Sigmoid colon (tissue), 4 donors: ENCODE results near the gene RABL2A.
"Not testable (repeated sequence)": the region's sequence is repeated elsewhere in the genome, so short reads cannot be mapped to it uniquely, and the experiment has no call there.

Experiments used
- CTCF ChIP-seq, 4 experiments: fragments of 450-650 bp in 3 of 4; fragments of 200-600 bp in 1 of 4; IDR thresholded peaks; one replicate each; pipeline ENCODE4 v1.5.1; 2016 to 2019; ENCODE audit warnings: antibody characterized with exemption in 4 of 4, mild to moderate bottlenecking in 3 of 4, moderate library complexity in 2 of 4
- POLR2A ChIP-seq, 2 donors: fragments of 450-650 bp; IDR thresholded peaks; one replicate each; pipeline ENCODE4 v1.6.1; 2016; ENCODE audit warnings: antibody characterized with exemption in 2 of 2, mild to moderate bottlenecking in 2 of 2, moderate library complexity in 2 of 2
- POLR2AphosphoS5 ChIP-seq, 4 donors: sonication (generic); formaldehyde crosslinking; IDR thresholded peaks; one replicate each; pipeline ENCODE4 v1.6.1; 2017; ENCODE audit warnings: antibody characterized with exemption in 4 of 4

- TF ChIP-seq POLR2AphosphoS5, CTCF, POLR2A (IDR thresholded peaks at IDR 0.05): not testable (repeated sequence)
Observed at GRCh38 chr2:113690871-113691270, 63.8 kb downstream of the RABL2A start.
